Smooth muscle cell of the pulmonary artery (primary cell): Measurements from ENCODE around the gene VTI1A. TPM values are rescaled to one million over a fixed set of nuclear protein-coding genes. Genes with fewer than 3 reads are reported as not detected.

Experiments used
- total RNA-seq: library from RNA; depleted of rRNA; stranded (reverse); fragments of >200 nt; gene quantifications from 2 replicates; pipeline ENCODE4 v1.2.3, GENCODE V29; 2014

Gene VTI1A
- 24.2 and 28.5 TPM in 2 replicates for total RNA-seq

DNA sequence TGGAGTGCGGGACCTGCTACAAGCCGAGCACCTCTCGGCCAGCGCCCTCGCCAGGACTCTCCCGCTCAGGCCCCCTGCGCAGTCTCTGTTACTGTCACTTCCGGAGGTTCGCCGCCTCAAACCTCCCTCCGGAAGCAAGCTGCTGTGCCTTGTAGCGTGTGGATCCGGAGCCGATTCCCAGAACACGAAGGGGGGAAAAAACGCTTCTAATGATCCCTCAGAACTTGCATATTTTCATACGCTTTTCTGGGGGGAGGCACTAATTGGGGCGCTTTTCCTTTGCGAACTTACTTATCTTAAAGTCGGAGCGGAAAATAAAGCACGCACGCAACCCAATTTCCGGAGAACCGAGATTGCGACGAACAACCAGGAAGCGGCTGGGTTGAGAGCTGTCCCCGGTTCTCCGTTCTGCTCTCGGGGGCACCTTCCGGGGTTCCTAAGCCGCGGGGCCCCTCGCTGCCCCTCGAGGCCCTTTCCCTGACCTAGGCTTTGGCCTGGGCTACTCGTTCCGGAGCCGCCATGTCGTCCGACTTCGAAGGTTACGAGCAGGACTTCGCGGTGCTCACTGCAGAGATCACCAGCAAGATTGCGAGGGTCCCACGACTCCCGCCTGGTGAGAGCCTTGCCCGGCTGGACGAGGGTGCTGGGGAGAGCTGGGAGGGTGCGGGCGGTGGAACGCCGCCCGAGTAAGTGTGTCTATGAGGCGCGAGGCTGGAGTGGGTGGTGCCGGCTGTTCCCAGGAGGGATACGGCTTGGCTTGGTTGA, at the start of gene VTI1A, which contains the start of gene ZDHHC6:
Gene VTI1A (plus strand): TSS at position 361 of the 765 bp plus-strand sequence. CDS start 159 bp downstream, at position 520.
Gene ZDHHC6 (minus strand): TSS at position 60 of the 765 bp plus-strand sequence. CDS start 1,478 bp downstream, outside the sequence.

Other genes starting within 250 kb of the VTI1A start
- under 0.01 and 0.13 TPM in 2 replicates for gene TECTB, start 163.8 kb upstream of the VTI1A start, total RNA-seq
- gene ACSL5, start 73.1 kb upstream of the VTI1A start, total RNA-seq: 1.0 and 1.4 TPM in 2 replicates
- gene ZDHHC6, start 301 bp upstream of the VTI1A start, total RNA-seq: 24.2 and 31.9 TPM in 2 replicates